NB4 (cell line): ENCODE data around the gene ABCC11.

Experiments
- DNase-seq: peaks from one replicate; pipeline ENCODE4 v3.0.0; 2010; ENCODE audit warnings: low read depth
- H3K4me3 ChIP-seq: one replicate; pipeline ENCODE4 v1.5.1; 2011; ENCODE audit warnings: mild to moderate bottlenecking, low read depth, low read length, moderate library complexity
- MYC ChIP-seq: IDR thresholded peaks from 2 replicates; pipeline ENCODE4 v1.6.1; 2011; ENCODE audit warnings: low read depth, low read length
- POLR2A ChIP-seq: IDR thresholded peaks from 2 replicates; pipeline ENCODE4 v1.6.1; 2011; ENCODE audit warnings: mild to moderate bottlenecking; ENCODE audit not compliant: insufficient read length; ENCODE audit errors: extremely low read depth
- TF ChIP-seq, protein P1 (sequence below): IDR thresholded peaks from one replicate; pipeline ENCODE4 v1.5.1; 2012; ENCODE audit warnings: low read depth, low read length
- TF ChIP-seq, protein P2 (sequence below): IDR thresholded peaks from 2 replicates; pipeline ENCODE4 v1.6.1; 2011; ENCODE audit warnings: low read depth, low read length

The ABCC11 gene

DNA sequence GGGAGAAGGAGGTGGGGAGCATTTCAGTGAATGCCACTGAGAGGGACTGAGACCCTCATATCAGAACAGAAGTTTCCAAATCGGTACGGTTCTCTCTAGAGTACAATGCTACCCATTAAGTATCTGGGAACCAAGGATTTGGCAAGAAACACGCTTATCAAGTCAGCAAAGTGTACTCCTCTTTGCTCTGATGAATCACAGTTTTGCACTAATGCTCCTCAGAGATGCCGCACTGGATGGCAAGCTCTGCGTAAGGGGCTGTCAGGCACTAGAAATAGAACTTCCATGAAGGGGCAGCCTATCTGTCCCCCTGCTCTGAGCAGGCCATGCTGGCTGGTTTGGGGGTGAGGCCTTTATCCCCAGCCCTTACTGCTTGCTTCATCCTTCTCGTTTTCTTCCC is 86.8 kb downstream of the ABCC11 start:
- TF ChIP-seq, protein P1, sequence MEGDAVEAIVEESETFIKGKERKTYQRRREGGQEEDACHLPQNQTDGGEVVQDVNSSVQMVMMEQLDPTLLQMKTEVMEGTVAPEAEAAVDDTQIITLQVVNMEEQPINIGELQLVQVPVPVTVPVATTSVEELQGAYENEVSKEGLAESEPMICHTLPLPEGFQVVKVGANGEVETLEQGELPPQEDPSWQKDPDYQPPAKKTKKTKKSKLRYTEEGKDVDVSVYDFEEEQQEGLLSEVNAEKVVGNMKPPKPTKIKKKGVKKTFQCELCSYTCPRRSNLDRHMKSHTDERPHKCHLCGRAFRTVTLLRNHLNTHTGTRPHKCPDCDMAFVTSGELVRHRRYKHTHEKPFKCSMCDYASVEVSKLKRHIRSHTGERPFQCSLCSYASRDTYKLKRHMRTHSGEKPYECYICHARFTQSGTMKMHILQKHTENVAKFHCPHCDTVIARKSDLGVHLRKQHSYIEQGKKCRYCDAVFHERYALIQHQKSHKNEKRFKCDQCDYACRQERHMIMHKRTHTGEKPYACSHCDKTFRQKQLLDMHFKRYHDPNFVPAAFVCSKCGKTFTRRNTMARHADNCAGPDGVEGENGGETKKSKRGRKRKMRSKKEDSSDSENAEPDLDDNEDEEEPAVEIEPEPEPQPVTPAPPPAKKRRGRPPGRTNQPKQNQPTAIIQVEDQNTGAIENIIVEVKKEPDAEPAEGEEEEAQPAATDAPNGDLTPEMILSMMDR, result no peak
- TF ChIP-seq, protein P2, sequence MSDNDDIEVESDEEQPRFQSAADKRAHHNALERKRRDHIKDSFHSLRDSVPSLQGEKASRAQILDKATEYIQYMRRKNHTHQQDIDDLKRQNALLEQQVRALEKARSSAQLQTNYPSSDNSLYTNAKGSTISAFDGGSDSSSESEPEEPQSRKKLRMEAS, result no peak
- TF ChIP-seq POLR2A (no peak), MYC (no peak)
- DNase-seq, result no peak
- H3K4me3 ChIP-seq, result no peak overlapping the region

DNA sequence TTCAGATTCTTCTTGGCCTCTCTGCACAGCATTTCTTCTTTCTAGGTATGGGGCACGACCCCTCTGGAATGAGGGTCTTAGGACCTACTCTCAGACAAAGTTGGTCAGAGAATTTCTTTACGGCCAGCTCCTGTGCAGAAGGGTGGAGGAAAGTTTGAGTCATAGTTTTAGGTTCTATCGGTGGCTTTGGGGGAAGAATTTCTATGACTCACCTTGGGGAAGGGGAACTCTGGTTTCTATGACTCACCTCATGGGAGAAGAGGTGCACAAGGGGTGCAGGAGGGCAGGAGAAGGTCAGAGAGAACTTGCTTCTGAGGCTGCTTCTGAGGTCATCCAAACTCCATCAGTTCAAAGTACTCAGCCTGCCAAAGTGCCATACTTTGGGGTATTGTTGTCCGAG is 89.0 kb downstream of the ABCC11 start:
- peak; percentile 69 for DNase-seq
- TF ChIP-seq MYC, result no peak
- TF ChIP-seq, protein P2, result no peak
- TF ChIP-seq POLR2A, result no peak

DNA sequence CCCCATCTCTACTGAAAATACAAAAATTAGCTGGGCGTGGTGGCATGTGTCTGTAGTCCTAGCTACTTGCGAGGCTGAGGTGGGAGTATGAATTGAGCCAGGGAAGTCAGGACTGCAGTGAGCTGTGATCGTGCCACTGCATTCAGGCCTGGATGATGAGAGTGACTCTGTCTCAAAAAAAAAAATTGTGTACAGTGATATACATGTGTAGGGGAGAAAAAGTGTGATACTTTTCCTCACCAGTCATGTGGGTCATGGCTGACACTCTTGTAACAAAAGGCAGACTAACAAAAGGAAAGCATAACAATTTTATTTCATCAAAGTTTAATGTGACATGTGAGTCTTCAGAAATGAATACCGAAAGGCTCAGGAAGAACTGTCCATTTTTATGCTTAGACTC is 89.5 kb downstream of the ABCC11 start:
- DNase-seq, result no peak
- no peak overlapping the region for H3K4me3 ChIP-seq
- TF ChIP-seq, protein P2, result no peak
- TF ChIP-seq MYC, result no peak

More for the DNA sequence above, 89.0 kb downstream of the ABCC11 start:
- no peak overlapping the region for H3K4me3 ChIP-seq

DNA sequence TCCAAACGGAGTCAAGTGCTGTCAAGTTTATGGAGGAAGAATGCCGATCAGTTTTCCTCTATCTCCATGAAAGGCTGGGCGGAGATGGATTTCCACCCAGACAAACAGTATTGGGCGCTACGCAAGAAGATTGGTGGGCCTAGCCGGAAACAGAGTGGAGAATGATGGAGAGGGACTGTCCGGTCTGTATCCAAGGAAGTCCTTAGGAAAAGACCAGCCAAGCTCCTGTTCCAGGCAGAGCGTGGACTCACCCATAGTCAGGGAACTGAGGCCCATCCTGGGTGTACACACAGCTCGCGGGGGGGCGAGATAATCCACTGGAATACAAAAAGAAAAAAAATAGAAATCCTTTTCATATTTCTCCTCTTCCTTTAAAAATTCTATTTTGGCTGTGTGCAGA is 90.0 kb downstream of the ABCC11 start:
- no peak overlapping the region for H3K4me3 ChIP-seq
- DNase-seq, result no peak
- TF ChIP-seq, protein P1, result no peak
- TF ChIP-seq POLR2A, result no peak

DNA sequence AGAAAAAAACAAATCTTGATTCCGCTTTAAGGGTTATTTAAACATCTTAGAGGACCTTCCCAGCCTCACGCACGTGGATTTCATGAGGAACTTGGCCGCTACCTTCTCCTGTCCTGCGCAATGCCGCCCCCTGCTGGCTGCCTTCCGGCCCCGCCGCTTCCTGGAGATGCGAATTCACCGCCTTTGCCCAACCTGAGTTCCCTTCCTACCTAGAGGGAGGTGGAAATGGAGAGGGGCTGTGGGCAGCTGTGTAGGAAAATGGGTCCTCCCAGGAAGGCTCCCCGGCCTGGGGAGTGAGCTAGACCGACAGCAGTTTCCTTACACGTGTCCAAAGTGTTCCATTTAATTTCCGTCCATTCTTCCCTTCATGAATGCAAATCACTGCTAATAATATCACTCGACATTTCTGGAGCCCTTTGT is 90.5 kb downstream of the ABCC11 start:
- H3K4me3 ChIP-seq, result no peak overlapping the region
- peak; percentile 84 for DNase-seq
- TF ChIP-seq, protein P2, result peak; percentile 97
- TF ChIP-seq MYC, result peak; percentile 92
- TF ChIP-seq, protein P1, result peak; percentile 84
- no peak for TF ChIP-seq POLR2A

DNA sequence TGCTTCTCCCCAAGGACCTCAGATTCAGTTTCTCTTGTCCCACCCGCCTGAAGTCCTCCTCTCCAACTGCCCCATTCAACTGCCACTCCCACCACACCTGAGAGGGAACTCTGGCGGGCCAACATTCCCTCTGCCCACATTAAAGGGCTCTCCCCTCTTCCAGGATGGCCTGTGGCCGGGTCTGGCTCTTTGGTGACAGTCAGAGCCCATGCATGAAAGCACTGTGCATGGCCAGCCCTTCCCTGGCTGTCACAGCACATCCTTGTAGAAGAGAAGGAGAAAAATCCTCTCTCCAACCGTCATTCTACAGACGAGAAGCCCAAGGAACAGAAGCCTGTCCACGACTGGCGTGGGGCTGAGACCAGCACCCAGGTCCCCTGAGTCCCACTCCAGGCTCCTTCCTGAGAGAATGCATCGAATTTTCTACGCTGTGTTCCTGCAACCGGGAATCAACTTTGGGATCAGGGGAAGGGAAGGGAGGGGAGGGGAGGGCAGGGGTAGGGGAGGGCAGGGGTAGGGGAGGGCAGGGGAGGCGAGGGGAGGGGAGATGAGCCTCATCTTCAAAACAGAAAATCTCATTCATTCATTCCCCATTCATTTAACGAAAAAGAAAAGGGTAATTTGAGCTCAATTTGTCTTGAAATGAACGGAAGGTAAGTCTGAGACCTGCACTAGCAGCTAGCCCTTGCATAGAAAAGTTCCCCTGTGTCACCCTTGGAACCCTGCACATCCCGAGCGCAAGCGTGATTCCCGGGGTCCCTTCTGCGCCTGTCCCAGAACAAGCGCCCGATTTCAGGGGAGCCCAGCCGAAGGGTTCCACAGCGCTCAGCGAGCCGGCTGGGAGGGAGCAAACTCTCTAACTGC is 91.2 kb downstream of the ABCC11 start, which contains the start of gene ABCC12:
TSS of gene ABCC12 (minus strand) at position 68 of the 864 bp plus-strand sequence. CDS start 9,569 bp downstream, outside the sequence.
- TF ChIP-seq POLR2A (no peak), MYC (no peak)
- TF ChIP-seq, protein P2, result no peak
- TF ChIP-seq, protein P1, result no peak
- no peak within 1 kb of the TSS for H3K4me3 ChIP-seq
- DNase-seq, result no peak
